GM19238 (cell line): Measurements from ENCODE around the gene LHB.

Experiments
- DNase-seq: peaks from one replicate; pipeline ENCODE4 v3.0.0; 2011; ENCODE audit warnings: low spot score; ENCODE audit not compliant: insufficient read length

LHB gene

DNA sequence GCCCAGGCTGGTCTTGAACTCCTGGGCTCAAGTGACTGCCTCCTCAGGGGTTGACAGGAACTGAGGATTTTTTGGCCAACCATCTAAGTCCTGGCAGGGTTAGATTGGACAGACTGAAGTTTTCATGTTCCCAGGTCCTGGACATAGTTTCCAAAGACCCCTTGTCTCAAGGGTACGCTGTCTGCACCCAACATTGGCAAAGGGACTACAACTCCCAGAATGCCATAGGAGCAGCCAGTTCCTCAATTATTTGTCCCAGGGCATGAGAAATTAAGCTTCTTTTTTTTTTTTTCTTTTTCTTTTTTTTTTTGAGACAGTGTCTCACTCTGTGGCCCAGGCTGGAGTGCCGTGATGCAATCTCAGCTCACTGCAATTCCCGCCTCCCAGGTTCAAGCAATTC lies 30.7 kb downstream of the LHB start:
- no peak for DNase-seq

- no peak for DNase-seq
Observed at GRCh38 chr19:48985711-48986110, 31.2 kb downstream of the LHB start.

- no peak for DNase-seq
Observed at GRCh38 chr19:48982280-48982679, 34.6 kb downstream of the LHB start.

- no peak for DNase-seq
Observed at GRCh38 chr19:48977061-48977460, 39.8 kb downstream of the LHB start.

DNA sequence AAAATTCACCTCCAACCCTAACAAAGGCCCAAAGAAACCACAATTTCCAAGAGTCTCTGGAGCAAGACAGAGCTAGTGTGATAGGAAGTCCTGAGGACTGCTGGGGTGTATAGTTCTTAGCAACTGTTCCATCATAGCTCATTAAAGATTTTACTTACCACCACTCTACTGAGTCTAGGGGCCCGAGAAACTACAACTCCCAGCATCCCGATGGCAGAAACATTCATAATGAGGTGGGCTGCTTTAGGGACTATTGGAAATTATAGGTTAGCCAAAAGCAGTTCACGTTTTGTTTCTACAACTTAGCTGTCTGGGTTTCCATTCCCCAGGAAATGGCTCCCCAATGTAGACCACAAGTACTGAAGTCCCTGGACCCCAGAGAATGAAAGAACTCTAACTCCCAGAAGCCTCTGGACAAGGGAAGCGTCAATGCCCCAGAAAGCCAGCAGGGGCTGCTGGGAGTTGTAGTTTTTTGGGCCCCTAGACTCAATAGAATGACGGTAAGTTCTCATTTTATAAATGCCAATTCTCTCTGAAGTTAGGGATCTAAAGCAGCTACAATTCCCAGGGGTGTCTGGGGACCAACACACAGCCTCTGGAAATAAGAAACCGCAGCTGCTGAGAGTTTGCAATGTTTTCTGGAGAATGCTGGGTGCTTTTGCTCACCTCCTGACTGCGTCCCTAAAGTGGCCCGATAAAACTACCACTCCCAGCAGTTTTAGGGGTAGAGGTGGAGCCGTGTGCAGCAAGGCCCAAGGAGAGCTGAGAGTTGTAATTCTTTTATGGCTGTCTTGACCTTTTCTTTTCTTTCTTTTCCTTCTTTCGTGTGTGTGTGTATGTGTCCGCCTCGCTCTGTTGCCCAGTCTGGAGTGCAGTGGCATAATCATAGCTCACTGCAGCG lies 40.7 kb downstream of the LHB start:
- DNase-seq: no peak

- peak; percentile 66 for DNase-seq
Observed at GRCh38 chr19:48970923-48971395, 45.9 kb downstream of the LHB start.

- no peak for DNase-seq
Observed at GRCh38 chr19:48970139-48970766, 46.6 kb downstream of the LHB start.

GRCh38 chr19:48969276-48970138 lies 47.4 kb downstream of the LHB start:
- DNase-seq: no peak

DNA sequence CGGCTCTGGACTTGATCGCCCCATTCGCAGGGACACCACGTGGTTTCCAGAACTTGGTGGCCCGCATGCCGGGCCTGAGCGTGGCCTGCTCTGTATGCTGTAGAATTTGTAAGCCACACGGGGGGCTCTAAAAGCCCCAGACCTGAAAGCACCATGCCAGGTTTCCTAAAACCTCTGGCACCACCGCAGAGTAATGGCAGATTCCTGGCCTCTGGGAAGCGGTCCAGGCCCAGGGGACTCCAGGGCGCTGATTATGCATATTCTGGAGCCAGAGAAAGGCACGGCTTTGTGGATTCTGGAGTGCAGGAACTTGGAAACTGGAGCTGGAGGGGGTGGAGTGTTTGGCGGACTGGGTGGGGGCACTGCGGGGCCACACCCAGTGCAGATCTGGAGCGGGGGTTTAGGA lies 48.1 kb downstream of the LHB start:
- DNase-seq: no peak

GRCh38 chr19:48968179-48968661 lies 48.7 kb downstream of the LHB start:
- DNase-seq: no peak

GRCh38 chr19:48967346-48968178 lies 49.3 kb downstream of the LHB start:
- DNase-seq: no peak

- no peak for DNase-seq
Observed at GRCh38 chr19:48966541-48967345, 50.1 kb downstream of the LHB start.
